GM12865 (cell line): ENCODE data around the gene NEURL2.
"Not testable (repeated sequence)": the region's sequence is repeated elsewhere in the genome, so short reads cannot be mapped to it uniquely, and the experiment has no call there.

Experiments used
- DNase-seq: peaks from one replicate; pipeline ENCODE4 v3.0.0; 2010; ENCODE audit warnings: low read depth
- H3K4me3 ChIP-seq: 2 replicates; pipeline ENCODE4 v1.5.1; 2011; ENCODE audit warnings: mild to moderate bottlenecking, low read depth, low read length, control low read depth
- TF ChIP-seq, protein P1 (sequence below): IDR thresholded peaks from 2 replicates; pipeline ENCODE4 v1.5.1; 2011; ENCODE audit warnings: low read length, control low read depth, low read depth, inconsistent platforms; ENCODE audit not compliant: insufficient read depth; ENCODE audit errors: missing control alignments

Gene NEURL2

DNA sequence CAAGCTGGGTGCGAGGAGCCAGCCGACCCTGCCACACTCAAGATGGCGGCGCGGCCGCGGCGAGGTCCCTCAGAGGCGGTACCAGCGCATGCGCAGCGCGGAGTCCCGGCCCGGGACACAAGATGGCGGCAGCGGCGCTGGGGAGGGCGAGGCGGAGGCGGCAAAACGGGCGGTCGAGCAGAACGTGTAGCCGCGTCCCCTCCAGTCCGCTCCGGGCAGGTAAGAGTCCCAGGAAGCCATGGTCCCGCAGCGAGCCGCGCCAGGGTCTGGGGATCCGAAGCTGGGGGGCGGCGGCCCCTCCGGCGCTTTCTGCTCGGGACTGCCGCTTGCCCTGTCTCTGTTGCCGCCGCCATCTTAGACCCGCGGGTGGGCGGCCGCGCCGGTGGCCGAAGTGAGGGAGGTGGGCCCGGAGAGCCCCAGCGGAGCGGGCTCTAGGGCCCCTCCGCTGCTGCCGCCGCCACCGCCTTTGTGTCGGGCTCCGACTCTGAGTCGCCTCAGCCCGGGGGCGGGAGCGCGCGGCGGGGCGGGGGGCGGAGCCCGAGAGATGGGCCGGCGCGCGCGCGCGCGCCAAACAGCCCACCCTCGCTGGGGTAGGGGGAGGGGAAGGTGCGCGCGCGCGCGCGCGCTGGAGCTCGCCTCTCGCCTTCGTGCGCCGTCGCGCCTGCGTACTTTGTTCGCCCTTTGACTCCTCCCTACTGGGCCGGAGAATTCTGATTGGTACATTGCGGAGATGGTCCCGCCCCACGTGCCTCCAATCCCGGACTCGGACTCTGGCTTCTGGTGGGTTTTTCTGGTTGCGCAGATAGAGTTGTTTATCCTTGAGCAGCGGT is 43.8 kb upstream of the NEURL2 start, which contains the start of gene PCIF1:
PCIF1 (plus strand) TSS at position 98 of the 830 bp plus-strand sequence. CDS start 4,317 bp downstream, outside the sequence.
- peak; percentile 98 for DNase-seq
- TF ChIP-seq, protein P1, sequence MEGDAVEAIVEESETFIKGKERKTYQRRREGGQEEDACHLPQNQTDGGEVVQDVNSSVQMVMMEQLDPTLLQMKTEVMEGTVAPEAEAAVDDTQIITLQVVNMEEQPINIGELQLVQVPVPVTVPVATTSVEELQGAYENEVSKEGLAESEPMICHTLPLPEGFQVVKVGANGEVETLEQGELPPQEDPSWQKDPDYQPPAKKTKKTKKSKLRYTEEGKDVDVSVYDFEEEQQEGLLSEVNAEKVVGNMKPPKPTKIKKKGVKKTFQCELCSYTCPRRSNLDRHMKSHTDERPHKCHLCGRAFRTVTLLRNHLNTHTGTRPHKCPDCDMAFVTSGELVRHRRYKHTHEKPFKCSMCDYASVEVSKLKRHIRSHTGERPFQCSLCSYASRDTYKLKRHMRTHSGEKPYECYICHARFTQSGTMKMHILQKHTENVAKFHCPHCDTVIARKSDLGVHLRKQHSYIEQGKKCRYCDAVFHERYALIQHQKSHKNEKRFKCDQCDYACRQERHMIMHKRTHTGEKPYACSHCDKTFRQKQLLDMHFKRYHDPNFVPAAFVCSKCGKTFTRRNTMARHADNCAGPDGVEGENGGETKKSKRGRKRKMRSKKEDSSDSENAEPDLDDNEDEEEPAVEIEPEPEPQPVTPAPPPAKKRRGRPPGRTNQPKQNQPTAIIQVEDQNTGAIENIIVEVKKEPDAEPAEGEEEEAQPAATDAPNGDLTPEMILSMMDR, result no peak

DNA sequence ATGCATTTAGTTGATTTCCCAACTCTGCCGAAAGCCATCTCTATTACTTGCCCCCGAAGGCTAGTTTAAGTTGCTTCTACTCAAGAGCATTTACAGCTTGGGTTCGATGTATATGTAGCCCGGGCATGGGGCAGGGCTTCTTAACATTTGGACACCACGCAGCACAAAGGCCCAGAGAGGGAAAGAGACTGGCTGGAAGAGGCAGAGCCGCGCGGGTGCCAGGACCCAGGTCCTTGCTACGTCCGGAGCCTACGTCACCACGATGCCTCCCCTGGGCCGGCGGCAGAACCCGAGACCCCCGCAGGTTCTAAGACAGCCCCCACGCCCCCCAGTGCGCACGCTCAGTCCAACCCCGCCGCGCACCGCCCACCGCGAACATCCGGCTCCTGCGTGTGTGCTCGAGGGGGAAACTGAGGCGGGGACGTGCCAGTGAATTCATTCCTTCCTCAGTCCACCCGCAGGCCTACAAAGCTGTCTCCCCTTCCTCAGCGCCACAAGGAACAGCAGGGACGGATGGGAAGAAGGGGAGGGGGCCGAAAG is 43.1 kb upstream of the NEURL2 start:
- peak overlapping the region; percentile 82 for H3K4me3 ChIP-seq
- DNase-seq, result peak; percentile 69
- TF ChIP-seq, protein P1, result no peak

More for the DNA sequence above, 43.8 kb upstream of the NEURL2 start, which contains the start of gene PCIF1:
- H3K4me3 ChIP-seq, result peak within 1 kb of the TSS; percentile 82

DNA sequence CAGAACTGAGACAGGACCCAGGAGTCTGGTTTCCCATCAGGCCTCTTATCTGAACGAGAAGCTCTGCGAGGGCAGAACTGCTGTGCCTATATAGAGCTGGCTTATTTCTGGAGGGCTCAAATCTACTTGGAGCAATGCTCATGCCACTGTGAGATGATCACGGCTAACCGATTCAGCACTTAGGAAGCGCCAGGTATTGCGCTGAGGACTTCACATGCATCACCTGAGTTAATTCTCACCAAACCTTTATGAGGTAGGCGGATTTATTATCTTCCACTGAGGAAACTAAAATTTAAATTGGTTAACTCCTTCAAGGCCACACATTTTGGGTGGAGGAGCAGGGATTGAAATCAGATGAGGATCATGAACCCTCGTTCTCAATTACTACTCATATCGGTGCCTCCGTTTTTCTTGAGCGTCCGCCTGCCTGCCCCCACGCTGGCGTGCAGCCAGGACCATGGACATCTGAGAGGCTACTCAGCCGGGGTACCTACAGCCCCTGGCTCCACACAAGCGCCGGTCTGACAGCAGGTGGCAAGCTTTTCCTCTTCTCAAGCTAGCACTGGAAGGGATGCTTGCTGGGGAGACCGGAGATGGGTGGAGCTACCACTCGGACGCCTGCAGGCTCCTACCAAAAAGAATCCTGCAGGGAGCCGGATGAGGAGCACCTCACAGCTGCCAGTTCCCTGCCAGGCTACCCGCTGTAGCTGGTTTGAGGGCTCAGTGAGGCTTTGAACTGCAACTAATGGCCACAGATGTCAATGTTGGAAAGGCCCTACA is 42.4 kb upstream of the NEURL2 start:
- H3K4me3 ChIP-seq, result peak overlapping the region; percentile 82
- peak; percentile 87 for DNase-seq
- TF ChIP-seq, protein P1, result peak; percentile 30

DNA sequence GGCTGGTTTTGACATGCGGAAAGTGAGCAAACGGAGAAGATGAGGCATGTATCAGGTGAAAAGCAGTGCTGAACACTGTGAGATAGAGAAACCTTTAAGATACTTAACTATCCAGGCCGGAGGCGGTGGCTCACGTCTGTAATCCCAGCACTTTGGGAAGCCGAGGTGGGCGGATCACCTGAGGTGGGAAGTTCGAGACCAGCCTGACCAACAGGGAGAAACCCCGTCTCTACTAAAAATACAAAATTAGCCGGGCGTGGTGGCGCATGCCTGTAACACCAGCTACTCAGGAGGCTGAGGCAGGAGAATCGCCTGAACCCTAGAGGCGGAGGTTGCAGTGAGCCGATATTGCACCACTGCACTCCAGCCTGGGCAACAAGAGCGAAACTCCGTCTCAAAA is 40.7 kb upstream of the NEURL2 start:
- DNase-seq, H3K4me3 ChIP-seq: not testable (repeated sequence)

DNA sequence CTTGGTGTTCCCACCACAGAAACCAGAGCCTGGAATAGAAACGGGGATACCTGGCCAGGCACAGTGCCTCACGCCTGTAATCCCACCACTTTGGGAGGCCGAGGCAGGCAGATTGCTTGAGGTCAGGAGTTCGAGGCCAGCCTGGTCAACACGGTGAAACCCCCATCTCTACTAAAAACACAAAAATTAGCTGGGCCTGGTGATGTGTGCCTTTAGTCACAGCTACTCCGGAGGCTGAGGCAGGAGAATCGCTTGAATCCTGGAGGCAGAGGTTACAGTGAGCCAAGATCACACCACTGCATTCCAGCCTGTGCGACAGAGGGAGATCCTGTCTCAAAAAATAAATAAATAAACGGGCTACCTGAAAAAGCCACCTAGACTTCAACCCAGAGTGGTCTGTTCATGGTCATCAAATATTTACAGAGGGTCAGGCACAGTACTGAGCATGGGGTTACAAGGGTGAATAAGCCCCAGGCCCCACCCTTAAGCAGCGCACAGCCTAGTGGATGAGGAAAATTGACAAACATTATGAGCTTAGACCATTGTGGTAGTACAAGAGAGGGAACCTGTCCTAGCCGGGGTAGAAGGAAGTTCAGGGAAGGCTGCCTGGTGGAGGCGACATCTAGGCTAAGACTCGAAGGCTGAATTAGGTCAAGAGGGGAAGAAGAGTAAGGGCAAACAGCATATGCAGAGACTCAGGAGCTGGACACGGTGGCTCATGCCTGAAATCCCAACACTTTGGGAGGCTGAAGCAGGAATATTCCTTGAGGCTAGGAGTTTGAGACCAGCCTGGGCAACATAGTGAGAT is 36.3 kb upstream of the NEURL2 start:
- no peak for DNase-seq
- no peak overlapping the region for H3K4me3 ChIP-seq
- TF ChIP-seq, protein P1, result no peak

DNA sequence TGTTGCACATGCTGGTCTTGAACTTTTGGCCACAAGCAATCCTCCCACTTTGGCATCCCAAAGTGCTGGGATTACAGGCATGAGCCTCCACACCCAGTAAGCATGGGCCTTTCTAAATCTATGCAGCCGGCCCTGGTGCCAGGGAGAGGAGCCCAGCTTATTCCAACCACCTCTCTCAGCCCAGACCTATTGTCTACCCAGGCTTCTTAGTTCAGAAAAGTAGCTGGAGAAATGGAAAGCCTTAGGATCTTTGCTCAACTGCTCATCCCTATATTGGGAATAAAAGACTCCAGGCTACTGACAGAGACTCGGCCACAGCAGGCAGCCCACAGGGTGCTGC is 35.7 kb upstream of the NEURL2 start:
- DNase-seq, result no peak
- H3K4me3 ChIP-seq, result no peak overlapping the region
- TF ChIP-seq, protein P1, result no peak
